RWPE1 (cell line): ENCODE measurements around the gene MAGI1.

ENCODE experiments used
- CTCF ChIA-PET: fragments of 350-600 bp; sonication (Branson Sonifier 250); formaldehyde crosslinking; extraction: SDS; loops from one replicate; lab custom pipeline; 2021; lab: Yijun Ruan, JAX
- POLR2A ChIA-PET: fragments of 400-600 bp; formaldehyde crosslinking; extraction: SDS; loops from one replicate; lab custom pipeline; 2020; ENCODE audit warnings: antibody characterized with exemption; ENCODE audit not compliant: low non-redundant PET; lab: Yijun Ruan, JAX
- DNase-seq: peaks from one replicate; pipeline ENCODE4 v3.0.0; 2012; ENCODE audit warnings: low spot score
- H3K27ac ChIP-seq: fragments of 450-650 bp; 2 replicates; pipeline ENCODE4 v1.5.1; 2017
- TF ChIP-seq, protein P1 (sequence below): fragments of 450-650 bp; conservative IDR thresholded peaks from 2 replicates; pipeline ENCODE4 v1.5.1; 2017; ENCODE audit warnings: low read depth, mild to moderate bottlenecking

The MAGI1 gene

DNA sequence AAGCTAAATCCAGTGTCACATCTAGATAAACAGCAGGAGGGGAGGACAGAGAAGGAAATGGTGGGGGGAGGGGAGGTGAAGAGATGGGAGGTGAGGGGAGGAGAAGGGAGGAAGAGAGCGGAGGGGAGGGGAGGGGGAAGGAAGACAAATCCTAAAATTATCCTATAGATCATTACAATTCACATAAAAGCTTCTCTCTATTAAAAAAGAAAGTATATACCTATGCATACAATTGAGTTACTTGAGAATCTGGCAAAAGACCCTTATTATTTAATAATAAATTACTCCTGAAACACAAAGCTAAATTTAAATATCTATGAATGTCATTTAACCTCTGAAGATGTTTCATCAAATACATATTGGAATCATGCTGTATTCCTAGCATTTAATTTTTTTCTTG lies 303.9 kb downstream of the MAGI1 start:
- ChIA-PET POLR2A (no interaction called here), CTCF (no interaction called here)
- TF ChIP-seq, protein P1, sequence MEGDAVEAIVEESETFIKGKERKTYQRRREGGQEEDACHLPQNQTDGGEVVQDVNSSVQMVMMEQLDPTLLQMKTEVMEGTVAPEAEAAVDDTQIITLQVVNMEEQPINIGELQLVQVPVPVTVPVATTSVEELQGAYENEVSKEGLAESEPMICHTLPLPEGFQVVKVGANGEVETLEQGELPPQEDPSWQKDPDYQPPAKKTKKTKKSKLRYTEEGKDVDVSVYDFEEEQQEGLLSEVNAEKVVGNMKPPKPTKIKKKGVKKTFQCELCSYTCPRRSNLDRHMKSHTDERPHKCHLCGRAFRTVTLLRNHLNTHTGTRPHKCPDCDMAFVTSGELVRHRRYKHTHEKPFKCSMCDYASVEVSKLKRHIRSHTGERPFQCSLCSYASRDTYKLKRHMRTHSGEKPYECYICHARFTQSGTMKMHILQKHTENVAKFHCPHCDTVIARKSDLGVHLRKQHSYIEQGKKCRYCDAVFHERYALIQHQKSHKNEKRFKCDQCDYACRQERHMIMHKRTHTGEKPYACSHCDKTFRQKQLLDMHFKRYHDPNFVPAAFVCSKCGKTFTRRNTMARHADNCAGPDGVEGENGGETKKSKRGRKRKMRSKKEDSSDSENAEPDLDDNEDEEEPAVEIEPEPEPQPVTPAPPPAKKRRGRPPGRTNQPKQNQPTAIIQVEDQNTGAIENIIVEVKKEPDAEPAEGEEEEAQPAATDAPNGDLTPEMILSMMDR = no peak
- H3K27ac ChIP-seq = no peak overlapping the region
- no peak for DNase-seq

DNA sequence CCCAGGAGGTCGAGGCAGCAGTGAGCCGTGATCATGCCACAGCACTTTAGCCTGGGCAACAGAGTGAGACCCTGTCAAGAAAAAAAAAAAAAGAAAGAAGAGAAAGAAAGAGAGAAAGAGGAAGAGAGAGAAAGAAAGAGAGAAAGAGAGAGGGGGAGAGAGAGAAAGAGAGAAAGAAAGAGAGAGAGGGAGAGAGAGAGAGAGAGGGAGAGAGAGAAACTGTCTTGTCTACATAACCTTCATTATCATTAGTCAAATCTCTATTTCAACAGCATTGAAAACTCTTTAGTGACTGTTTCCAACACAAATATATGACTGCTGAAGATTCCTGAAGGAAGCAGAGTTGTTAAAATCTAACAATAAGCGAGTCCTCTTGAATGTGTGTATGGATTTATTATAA lies 304.3 kb downstream of the MAGI1 start:
- ChIA-PET POLR2A (no interaction called here), CTCF (interaction anchor here (0.6 kb wide), 1 partner anchor 16 kb away, joined by 5 read pairs; no protein-coding TSS in a partner anchor)
- no peak overlapping the region for H3K27ac ChIP-seq

DNA sequence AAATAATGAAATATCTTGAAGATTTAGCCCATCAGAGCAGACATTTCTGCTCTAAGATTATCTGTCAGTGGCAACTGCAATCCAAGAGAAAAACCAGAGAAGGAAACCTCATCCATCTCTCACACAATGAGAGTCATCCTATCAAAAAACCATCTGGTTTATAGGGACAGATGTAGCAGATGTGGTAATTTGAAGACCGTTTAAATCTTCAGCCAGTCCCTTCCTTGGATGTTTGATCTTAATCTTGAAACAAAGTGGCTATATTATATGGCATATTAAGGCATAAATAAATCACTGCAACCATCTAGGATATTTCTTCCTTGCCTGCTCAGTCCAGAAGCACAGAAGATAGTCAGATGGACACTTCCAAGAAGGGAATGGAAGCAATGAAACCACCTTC lies 305.3 kb downstream of the MAGI1 start:
- ChIA-PET POLR2A (no interaction called here), CTCF (interaction anchor here (0.6 kb wide), 1 partner anchor 17 kb away, joined by 5 read pairs; no protein-coding TSS in a partner anchor)
- DNase-seq = no peak
- no peak overlapping the region for H3K27ac ChIP-seq
- TF ChIP-seq, protein P1 = no peak

More for the DNA sequence above, 304.3 kb downstream of the MAGI1 start:
- TF ChIP-seq, protein P1 = no peak
- DNase-seq = no peak

DNA sequence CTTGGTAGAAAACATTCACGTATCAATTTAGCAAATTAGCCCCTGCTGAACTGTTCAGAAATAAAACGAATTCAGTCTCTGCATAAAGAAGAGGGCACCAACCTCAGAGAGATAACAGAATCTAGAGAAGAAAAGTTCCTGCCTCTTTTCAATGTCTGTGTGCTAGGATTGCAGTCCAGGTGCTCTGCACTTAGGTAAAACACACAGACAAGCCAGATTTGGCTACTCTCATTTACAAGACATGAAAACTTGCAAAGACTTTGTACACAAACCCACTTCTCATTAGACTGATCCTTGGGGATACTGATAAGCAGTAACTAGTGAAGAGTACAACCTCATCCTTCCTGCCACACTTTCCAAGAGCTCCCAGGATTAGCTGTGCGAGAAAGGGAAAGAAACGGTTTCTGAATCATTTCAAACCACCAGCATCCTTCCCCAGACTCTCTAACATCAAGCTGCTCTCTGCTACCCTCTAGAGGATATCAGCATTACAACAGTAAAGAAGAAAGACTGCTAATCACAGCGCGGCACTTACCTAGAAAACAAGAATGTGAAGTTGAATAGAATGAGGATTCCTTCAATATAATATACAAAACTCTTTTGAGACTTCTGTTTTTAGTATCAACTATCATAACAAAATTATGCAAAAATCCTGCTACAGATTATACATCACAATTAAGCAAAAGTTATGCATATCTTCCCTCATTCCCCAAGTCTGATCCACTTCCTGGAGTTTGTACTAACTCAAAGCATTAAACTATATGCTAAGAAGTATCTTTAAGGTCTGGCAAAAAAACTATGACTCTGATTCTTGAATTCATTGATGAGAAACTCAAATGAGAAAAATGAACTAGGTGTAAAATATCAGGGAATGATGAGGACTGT lies 306.4 kb downstream of the MAGI1 start:
- TF ChIP-seq, protein P1 = peak; percentile 86
- peak; percentile 55 for DNase-seq
- no peak overlapping the region for H3K27ac ChIP-seq
- ChIA-PET CTCF (interaction anchor here (0.5 to 1.0 kb wide), 6 partner anchors 27 to 1199 kb away, joined by 3 to 4 read pairs (median 3); no protein-coding TSS in a partner anchor), POLR2A (no interaction called here)

DNA sequence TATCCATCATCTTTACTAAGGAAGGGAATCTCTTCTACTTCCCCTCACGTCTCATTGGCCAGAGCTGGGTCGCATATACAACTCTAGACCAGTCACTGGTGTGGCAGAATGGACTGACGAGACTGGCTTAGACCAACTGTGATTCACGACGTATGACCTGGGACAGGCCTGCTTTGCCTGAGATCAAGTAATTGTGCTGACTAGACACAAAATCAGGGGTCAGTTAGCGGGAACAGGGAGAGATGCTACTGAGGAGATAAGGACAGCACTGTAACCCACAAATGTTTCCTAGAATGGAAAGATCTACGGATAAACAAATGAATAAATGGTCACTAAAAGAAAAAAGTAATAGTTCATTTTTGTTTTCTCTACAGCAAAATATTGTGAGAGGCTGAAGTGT lies 308.3 kb downstream of the MAGI1 start:
- DNase-seq = no peak
- ChIA-PET CTCF (no interaction called here), POLR2A (no interaction called here)
- TF ChIP-seq, protein P1 = no peak
- H3K27ac ChIP-seq = no peak overlapping the region

DNA sequence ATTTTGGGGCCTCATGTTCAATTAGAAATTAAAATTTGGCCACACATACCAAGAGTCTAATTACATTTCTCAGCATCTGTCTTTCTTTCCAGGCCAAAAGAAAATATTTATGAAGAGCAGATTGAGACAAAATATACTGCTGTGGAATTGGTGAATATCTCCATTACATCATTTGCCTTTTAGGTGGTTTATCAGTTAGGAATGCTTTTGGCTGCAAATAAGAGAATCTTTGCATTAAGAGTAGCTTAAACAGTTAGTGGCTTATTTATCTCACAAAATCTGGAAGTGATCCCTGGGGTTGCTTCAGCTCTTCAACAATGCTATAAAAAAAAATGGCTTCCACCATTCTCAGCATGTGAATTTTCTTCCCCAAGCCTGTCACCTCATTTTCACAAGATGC lies 308.7 kb downstream of the MAGI1 start:
- no peak overlapping the region for H3K27ac ChIP-seq
- POLR2A ChIA-PET = no interaction called here
- CTCF ChIA-PET = no interaction called here
- no peak for DNase-seq
- TF ChIP-seq, protein P1 = no peak
